ENCODE data around the gene CAMK1D.

CAMK1D gene

DNA sequence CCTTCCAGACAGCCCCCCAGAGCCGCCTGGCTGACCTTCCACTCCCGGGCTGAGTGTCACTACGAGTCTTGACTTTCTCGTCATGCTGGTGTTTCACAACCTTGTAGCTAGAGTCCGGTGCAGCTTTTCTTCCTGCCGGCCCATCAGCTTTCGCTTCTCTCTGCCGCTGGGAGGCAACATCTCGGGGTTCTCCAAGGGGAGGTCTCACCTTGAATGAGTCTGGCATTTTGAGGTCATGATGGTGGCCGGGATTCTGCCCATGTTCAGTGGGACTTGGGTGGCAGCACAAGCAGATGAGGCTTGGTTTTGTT lies 285.2 kb downstream of the CAMK1D start:
- no peak for DNase-seq

DNA sequence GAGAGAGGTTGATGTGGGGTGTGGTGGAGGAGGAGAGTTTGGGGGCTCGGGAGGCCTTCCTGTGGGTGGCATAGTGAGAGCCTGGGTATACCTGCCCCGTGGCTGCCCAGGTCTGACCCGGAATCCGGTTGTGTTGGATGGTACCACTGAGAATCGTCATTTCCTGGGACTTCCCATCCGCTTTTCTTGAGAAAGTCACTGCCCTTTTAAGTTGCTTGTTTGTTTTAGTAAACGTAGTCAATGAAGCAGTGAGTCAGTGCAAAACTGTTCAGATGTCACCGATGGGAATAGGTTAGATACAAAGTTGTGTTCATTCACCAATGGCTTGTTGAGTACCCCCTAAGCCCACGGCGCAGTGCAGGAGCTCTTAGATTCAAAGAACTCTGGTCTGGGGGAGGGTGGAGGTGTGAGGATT lies 285.8 kb downstream of the CAMK1D start:
- DNase-seq: peak; percentile 26 to 42

DNA sequence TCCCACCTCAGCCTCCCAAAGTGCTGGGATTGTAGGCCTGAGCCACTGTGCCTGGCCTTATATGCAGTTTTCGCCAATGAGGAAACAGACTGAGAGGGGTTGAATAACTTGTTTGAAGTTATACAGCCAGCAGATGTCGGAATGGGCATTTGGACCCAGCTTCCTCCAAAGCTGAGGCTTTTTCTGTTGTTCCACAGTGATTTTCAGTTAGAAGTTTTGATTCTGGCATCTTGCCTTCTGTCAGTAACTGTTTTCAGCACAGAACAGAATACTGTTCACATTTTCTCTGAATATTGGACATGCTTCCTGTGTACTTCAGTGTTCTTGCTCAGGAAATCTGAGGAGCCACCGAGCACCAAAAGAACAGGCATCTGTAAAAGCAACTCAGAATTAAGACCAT lies 287.2 kb downstream of the CAMK1D start:
- no peak for DNase-seq

DNA sequence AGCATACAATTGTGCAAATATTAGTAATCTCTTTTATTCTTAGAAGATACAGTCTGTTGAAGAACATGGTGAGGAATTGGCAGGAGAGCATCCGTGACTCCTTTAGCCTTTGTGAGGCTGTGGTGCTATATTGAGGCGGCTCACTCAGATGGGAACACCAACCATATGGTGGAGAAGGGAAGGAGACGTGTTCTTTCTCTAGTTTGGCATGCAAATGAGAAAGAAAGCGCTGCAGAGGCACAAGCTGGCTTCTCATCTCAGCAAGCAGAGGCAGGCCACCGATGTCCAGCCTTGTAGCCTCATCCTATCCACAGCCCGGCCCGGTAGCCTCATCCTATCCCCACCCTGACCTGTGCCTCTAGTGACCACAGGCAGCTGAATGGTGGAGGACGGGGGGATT lies 288.3 kb downstream of the CAMK1D start:
- no peak for DNase-seq

DNA sequence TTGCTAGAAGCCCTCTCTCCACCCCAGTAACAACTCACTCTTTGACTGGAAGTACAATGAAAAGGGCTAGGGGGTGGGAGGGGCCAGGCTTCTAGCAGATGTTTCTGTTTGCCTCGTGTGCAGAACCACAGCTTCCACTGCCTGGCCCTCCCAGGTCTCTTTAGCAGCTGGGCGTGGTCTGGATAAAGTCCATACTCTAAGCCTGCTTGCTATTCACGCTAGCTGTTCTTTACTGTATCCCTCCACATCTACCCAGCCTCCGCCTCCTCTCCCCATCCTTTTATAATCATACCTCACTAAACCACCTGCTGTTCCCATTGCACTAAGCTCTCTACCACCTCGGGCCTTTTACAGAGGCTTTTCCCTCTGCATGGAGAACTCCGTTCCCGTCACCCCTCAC lies 288.8 kb downstream of the CAMK1D start:
- no peak for DNase-seq

DNA sequence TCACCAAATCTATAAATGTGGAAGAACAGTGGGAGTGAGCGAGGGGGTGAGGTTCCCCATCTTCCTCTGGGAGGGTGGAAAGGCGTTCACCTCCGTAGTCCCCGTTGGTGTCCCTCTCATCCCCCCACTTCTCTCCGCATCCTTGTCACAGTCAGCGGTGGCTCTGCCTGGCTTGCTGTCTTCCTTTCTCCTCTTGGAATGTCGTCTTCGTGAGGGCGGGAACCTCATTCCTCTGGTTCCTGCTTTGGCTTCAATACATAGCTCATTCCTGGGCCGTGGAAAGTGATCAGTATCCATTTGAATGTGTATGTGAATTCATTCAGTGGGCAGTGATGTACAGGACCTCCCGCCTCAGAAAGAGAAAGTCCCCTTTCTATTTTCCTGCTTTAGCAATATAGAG lies 289.4 kb downstream of the CAMK1D start:
- no peak for DNase-seq

DNA sequence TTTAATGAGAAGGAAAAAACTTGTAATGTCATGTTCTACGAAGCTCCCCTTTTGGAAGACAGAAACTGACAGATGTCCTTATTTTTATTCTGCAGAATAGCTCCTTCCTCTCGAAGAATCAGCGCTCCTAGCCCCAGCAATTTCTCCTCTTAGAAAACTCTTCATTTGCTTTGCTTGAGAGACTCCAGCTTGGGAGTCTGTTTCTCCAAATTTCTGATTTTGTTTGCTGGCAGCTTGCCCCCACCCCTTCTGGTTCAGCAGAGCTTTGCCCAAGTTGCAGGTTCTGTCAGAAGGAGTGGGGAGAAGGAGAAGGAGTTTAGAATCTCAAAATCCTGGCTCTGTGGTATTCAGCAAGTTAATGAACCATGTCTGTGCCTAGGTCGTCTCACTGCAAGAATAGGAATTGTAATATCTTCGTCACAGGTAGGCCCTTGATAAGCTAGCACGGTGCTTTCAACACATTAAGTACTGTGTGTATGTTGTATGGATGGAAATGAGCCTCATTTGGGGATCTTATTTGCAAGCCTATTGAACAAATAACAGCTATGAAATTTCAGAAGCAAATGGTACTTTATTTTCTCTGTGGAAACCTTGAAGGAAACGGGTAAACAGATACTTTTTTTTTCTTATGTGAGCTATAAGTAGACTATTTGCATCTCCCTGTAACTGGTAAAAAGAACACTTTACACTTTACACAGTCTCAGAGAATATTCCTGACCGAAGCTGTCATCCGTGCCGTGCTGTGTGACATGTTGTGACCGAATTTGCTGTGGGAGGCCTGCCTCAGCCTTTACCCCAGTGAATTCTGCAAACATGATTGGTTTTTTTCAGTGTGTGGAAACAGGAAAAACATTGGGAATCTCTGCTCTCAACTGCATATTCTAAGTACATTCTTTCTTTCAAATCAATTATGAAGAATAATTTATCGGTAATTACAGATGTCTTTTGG lies 290.9 kb downstream of the CAMK1D start:
- DNase-seq: no peak

DNA sequence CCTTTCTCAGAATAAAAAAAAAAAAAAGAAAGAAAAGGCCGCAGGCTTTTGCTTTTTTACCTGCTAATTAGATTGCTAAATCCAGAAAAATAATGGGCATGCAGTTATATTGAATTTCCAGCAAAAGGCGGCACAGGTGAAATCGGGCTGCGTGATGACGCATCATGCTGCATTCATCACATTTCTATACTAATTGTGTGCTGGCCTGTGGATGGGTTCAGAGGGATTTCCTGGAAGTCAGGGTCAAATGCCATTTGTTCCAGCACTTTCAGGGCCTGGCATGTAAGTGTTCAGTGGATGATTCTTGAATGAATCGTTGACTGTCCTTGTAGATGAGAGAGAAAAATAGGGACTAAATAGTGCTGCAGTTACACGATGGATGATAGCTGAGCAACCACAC lies 292.7 kb downstream of the CAMK1D start:
- DNase-seq: no peak

DNA sequence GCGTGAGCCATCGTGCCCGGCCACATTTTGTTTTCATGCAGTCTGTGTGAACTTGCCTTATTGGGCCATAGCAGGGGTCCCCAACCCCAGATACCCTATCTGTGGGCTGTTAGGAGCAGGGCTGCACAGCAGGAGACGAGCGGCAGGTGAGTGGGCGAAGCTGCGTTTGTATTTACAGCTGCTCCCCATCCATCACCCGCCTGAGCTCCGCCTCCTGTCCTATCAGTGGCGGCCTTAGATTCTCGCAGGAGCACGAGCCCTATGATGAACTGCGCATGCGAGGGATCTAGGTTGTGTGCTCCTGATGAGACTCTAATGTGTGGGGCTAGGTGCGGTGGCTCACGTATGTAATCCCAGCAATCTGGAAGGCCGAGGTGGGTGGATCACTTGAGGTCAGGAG lies 293.9 kb downstream of the CAMK1D start:
- DNase-seq: no peak

DNA sequence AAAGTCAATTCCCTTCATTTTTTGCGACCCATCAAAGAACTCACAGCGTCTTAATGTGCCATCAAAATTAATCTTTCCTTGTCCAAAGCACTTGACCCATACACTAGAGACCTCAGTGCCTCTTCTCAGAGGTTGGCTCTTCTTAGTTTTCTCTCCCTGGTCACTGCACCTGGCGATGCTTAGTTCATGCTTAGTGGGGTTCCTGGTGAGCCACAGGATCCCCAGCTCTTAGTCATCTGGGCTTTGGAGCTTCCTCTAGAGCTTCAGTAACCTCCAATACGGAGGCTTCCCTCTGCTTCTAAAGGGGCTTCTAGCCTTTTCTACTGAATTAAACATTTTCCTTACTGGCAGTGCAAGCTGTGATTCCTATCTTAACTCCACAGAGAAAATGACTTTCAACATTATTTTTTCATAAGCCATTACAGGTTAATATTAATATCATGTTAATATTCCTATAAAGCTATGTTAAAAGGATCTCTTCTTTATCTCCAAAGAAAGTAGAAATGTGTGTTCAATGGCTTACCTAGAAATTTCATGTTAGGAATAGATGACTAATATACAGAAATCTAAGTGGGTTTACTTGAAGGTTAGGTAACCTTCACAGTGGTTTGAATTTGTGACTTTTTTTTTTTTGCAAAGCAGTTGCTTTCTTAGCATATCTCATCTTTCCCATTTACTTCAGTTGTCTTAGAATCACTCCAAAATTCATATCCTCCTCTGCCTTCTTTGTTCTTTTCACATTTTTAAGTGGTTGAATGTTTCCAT lies 295.2 kb downstream of the CAMK1D start:
- no peak for DNase-seq

DNA sequence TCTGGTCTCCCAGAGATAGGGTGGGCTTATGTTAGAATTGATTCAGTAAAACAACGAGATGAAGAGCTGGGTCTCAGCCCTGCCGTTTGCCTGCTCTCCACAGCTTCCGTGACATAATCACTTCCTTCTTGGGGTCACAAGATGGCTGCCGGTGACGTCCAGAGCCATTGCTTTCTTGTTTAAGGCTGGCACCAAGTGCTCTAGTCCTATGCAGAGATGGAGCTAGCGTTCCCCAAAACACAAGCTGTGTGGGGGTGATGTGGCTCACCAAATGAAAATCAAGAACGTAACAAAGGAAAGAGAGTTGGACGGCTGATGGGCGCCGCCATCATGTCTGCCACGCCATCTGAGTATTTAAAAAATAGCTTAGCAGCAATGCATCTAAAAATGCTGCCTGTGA lies 296.1 kb downstream of the CAMK1D start:
- DNase-seq: no peak

DNA sequence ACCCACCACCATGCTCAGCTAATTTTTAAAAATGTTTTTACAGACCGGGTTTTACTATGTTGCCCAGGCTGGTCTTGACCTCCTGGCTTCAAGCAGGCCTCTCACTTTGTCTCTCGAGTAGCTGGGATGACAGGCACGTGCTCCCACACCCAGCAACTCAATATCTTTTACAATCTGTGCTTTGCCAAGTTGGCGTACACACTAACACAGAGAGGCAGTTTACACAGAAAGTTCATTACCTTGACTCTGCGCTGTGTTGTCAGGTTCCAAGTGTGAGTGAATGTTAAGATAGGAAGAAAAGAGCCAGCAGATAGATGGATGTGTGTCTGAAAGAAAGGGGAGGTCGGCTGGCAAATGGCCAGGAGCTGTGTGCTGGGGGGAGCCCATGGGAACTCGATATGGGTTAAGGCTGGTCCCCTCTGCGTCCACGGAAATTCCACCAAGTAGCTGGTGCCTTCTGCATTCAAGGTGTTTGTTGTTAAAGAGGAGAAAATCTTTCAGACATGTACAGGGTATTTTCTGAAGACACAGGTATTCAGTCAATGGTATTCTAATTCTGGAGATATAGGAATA lies 299.8 kb downstream of the CAMK1D start:
- DNase-seq: no peak

DNA sequence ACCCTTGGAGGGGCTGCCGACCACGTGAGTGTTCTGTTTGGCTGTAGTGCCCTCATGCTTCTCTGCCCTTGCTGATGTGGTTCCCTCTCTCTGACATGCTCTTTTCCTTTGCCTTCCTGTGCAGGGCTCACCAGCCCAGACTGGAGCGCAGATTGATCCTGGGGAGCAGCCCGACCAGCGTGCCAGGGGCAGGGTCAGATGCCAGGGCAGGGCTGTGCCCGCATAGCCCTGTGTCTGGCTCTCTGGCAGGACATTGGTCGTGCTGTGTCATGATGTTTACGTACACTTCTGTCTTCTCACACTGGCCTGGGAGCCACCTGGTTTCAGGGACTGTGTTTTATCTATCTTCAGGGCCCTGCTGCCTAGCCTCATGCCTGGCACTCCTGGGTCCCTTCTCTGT lies 300.8 kb downstream of the CAMK1D start:
- DNase-seq: no peak

DNA sequence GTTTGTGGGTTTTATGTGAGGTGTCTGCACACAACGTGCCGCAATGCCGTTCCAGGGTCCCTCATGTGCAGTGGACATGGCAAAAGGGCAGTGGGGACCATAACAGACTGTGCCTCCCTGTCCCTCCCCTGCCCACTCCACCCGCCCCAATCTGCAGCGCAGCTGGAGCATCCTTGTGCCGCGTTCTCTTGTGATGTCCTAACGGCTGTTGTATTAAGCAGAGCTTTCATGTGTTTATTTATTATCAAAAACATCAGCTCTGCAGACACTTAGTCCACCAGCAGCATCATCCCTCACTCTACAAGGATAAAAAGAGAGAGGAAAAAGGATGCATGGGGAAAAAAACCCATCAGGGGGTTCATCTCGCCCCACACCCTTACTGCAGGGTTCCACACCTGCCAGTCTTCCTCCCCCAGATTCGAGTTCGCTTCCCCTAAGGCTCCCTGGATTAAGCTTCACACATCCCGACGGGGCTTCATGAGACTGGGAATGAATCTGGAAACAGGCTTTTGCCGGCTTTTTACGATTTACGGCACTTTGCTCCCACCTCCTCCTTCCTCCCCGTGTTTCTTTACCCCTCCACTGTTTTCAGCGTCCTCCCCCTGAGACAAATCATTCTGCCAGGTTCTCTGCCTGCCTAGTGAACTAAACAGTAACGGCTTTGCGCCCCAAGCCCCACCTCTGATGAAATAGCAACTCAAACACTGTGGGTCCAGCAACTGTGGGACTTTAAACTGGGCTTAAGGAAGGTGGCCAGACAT lies 301.4 kb downstream of the CAMK1D start:
- DNase-seq: no peak

DNA sequence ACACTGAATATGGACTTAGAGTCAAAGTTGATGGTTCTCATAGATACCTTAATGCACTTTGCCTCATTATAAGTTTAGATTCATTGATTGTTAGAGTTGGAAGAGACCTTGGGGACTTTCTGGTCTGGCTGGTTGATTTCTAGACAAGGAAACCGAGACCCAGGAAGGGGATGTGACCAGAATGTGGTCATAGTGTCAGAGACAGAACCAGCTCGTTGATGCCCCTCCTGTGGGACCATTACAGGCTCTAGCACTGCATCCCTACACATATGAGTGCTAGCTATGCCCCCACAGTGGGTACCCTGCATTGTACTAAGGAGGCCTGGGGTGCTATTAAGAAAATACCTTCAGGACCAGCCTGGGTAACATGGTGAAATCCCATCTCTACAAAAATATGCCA lies 306.6 kb downstream of the CAMK1D start:
- no peak for DNase-seq

DNA sequence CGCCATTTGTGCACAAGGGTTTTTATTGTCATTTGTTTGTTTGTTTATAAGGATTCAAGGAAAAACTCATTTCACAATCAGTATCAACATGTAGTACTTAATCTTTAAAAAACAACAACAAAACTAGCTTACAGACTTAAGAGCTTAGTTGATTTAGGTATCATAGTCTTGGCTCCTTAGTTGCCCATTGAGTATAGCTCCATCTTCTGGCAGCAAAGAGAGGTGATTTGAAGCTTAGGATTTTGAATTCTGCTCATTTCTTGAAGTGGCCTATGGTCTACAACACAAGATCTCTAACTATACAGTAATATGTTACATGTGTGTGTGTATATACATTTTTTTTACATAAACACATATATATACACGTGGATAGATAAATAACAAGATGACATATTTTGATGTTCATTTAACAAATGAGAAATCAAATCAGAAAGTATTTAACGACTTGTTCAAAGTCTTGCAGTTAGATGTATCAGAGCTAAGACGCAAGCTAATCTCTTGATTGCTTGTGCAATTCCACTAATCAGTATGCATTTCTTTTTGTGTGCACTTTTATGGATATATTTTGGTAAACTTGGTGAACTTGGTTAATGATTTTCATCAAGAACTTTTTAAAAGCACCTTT lies 307.3 kb downstream of the CAMK1D start:
- peak in 1 of 2 donors; percentile 63 for DNase-seq

DNA sequence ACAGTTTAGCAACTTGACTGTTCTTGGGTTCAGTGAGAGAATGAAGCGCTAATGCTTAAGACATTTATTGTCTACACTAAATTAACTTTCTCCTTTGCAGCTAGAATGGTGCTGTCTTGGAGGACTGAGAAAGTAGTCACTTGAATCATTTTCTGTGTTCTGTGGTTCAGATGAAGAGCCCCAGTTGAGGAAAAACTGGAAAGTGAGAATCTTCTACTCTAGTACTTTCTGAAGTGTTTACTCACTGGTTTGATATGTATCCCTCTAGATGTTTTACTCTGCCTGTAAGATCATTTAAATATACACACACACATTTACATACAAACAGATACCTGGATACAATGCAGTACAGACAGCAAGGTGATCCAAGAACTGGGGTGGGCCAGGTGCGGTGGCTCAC lies 308.1 kb downstream of the CAMK1D start:
- DNase-seq: no peak

DNA sequence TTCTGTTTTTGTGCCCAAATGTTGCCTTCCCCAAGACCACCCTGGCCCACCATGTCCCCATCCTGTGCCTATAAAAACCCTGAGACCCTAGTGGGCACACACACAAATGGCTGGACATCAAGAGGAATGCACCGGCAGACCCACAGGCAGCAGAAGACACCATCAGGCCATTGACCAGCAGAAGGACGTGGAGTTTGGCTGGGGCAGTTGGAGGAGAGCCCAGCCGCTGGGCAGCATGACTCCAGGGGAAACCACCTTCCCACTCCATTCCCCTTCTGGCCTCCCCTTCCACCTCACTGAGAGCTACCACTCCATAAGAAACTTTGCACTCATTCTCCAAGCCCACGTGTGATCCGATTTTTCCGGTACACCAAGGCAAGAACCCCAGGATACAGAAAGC lies 309.2 kb downstream of the CAMK1D start:
- no peak for DNase-seq

DNA sequence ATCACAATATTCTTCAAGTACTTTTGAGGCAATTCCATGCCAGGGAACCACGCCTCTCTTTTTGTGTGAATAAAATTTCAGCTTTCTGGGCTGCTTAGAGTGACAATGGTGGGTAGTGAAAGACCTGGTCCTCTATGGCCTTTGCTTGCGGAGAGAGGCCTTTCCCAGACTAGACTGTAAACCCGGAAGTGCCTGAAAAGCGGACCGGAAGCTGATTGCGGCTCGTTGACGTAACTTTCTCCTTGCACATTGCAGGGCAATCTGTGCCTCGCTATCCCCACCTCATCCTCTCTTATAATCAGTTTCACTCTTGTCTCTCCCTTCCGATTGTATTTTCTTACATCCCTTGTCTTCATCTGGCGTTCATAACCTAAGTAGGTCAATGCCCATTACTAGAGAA lies 310.4 kb downstream of the CAMK1D start:
- DNase-seq: no peak

DNA sequence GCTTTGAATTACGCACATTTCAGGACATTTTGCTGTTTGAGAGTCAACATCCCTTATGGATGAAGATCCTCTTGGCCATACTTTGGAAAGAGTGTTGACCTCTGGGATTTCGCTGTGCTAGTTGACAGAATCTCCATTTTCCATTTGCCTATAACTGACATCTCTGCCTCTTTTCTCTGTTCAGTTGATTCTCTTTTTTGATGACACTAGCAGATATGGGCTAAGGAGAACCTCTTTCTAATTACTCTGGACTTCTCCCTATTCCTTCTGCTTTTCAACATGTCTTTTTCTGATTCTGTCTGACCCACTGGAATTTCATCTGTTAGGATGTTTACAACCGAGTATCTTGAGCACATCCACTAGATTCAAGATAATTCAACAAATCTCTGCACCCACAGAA lies 311.5 kb downstream of the CAMK1D start:
- DNase-seq: no peak

DNA sequence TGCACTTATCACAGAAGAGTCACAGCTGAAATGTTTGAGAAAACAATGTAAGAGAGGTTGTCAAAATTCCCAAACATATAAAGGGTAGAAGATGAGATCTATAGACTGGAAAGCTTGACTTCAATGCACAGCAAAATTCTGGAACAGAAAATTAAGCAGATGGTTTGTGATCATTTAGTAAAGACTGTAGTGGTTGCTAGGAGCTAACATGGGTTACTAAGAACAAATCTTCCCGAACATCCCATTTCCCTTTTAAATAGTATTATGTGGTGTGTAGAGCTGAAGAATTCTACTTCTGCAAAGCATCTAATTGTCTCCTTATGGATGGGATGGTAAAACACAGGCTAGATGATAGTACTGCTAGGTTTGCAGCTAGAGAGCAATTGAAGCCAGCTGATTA lies 312.3 kb downstream of the CAMK1D start:
- DNase-seq: no peak

DNA sequence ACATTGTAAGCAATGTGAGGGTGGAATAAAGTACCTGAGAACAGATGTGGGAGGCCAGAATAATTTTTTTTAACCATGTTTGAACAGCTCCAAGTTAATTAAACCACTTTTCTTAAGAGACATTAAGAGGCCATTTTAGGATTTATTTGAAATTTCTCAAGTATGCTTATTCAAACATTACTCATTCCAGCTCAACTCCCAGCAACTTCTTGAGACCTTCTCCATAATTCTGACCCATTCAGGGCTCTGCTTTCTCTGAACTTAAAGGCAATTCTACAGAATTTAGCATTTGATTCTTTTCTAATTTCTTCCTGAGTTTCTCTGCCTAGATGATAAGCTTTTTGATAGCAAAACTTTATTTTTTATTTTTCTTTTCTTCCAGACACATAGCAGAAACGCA lies 314.5 kb downstream of the CAMK1D start:
- no peak for DNase-seq

DNA sequence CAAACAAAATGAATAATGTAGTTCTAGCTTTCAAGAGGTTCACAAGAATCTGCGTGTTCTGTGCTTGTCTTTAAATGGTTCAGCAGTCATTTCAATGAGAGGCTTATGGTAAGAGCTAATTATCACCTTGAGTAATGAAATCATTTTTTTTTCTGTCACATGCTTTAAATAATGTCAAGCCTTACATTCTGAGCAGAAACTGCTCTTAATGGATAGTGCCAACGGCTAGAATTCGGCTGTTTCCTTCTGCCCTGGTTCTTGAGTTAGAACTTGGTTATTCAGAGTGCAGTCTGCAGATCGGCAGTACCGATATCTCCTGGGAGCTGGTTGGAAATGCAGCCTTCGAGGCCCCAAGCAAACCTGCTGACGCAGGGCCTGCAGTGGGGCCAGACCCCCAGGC lies 316.2 kb downstream of the CAMK1D start:
- no peak for DNase-seq
